ENCODE measurements around the gene ACSM5.

ACSM5 gene

DNA sequence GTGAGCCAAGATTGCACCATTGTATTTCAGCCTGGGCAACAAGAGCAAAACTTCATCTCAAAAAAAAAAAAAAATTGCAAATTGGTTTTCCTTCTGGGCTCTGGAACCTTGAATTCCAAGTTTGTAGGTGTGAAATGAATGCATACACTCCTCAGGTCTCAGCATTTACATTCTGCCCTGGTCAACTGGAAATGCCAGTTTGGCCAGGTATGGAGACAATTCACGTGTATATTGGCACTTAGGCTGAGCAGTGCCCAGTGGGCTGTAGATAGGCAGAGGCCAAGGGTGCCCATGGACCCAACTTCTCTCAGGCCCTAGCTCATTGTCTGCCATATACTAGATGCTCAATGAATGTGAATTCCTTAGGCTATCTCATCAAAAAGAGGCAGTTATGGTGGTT, 20.5 kb upstream of the ACSM5 start:
- DNase-seq (ENCODE audit: low read depth) = no peak
- no peak for TF ChIP-seq CTCF (conservative IDR thresholded peaks at IDR 0.05; ENCODE audit: control insufficient read depth, insufficient read depth, low read depth, low read length)
- H3K4me3 ChIP-seq (ENCODE audit: control insufficient read depth, low read depth, low read length) = no peak overlapping the region

DNA sequence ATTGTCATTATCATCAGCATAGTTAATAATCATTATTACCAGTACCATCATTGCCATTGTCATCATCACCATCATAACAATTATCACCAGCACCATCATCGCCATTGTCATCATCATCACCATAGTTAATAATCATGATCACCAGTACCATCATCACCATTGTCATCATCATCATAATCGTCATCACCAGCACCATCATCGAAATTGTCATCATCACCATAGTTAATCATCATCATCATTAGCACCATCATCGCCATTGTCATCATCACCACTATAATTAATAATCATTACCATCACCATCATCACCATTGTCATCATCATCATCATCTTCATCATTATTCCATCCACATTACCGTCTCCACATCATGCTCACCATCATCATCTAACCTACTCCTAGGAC, 18.3 kb upstream of the ACSM5 start:
- TF ChIP-seq CTCF (conservative IDR thresholded peaks at IDR 0.05; ENCODE audit: control insufficient read depth, insufficient read depth, low read depth, low read length) = no peak
- H3K4me3 ChIP-seq (ENCODE audit: control insufficient read depth, low read depth, low read length) = no peak overlapping the region
- DNase-seq (ENCODE audit: low read depth) = no peak

DNA sequence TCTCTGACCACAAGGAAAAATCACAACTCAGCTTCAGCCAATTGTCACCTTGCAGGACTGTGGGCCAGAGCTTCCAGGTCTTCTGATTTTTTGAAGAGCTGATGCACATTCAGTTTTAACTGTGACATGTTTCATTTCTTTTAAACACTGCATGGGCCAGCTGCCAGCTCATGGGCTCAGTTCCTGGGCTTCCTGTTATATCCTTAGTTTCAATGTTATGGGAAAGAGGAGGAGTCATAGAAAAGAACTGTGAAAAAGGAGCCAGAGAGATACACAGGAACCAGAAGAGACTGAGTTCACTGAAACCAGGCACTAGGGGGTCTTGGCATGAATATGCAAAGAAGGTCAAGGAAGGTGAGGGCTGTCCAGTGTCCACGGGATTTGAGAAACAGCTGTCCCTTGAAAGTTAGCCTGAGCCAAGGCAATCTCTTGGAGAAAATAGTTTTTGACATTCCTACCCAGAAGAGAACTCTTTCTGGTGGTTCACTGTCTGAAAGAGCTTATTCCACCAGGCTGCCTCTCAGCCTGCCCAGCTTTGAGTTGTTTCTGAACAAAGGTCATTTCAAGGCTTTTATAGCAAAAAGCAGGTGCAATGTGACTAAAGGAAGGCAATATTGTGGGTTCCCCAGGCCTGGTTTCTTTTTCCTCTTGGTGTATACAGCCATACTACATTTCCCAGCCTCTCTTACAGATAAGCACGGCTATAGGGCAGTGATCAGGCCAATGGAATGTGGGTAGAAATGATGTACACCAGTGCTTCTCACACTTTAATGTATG, 15.3 kb upstream of the ACSM5 start:
- TF ChIP-seq CTCF (conservative IDR thresholded peaks at IDR 0.05; ENCODE audit: control insufficient read depth, insufficient read depth, low read depth, low read length) = no peak
- H3K4me3 ChIP-seq (ENCODE audit: control insufficient read depth, low read depth, low read length) = no peak overlapping the region
- DNase-seq (ENCODE audit: low read depth) = no peak

DNA sequence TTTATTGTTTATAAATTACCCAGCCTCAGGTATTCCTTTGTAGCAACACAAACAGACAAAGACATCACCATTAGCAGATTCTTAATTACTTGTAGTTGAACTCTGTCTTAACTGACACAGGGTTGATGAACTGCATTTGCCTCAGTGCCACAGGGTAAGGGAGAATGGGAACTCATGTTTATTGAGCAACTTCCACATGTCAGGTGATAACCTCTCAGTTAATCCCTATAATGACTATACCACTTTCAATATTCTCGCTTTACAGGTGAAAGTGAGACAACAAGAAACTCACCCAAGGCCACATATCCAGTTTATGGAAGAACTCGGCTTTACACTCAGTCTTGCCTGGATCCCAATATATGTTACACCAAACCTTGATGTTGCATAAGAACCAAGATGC, 13.4 kb upstream of the ACSM5 start:
- no peak overlapping the region for H3K4me3 ChIP-seq (ENCODE audit: control insufficient read depth, low read depth, low read length)

GRCh38 chr16:20396846-20397467, 12.4 kb upstream of the ACSM5 start:
- no peak for TF ChIP-seq CTCF (conservative IDR thresholded peaks at IDR 0.05; ENCODE audit: control insufficient read depth, insufficient read depth, low read depth, low read length)
- H3K4me3 ChIP-seq (ENCODE audit: control insufficient read depth, low read depth, low read length) = no peak overlapping the region
- DNase-seq (ENCODE audit: low read depth) = no peak

More for the DNA sequence above, 13.4 kb upstream of the ACSM5 start:
- no peak for TF ChIP-seq CTCF (conservative IDR thresholded peaks at IDR 0.05; ENCODE audit: control insufficient read depth, insufficient read depth, low read depth, low read length)
- DNase-seq (ENCODE audit: low read depth) = no peak

DNA sequence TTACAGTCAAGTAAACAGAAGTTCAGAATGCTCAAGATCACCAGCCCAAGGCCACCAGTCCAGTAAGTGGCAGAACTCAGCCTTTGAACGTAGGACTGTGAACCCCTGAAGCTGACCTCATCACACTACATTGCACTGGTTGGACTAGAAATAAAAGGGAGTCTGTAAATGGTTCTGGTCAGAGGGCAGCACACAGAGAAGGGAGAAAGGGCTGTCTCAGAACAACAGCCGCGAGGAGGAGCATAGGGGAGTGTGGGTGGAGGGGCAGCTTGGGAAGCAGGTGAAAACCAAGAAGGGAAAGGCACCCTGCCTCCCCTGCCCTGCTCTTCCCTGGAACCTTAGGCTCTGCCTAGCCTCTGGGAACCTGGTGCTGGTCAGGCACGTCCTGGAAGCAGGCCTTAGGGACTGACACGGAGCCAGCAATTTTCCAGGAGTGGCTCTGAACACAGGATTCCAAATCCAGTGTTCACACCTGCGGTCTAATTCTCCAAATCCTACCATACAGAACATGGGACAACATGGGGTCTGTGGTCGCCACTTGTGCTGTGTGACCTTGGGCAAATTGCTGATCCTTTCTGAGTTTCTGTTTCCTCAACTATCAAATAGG, 11.8 kb upstream of the ACSM5 start:
- DNase-seq (ENCODE audit: low read depth) = no peak
- no peak for TF ChIP-seq CTCF (conservative IDR thresholded peaks at IDR 0.05; ENCODE audit: control insufficient read depth, insufficient read depth, low read depth, low read length)
- H3K4me3 ChIP-seq (ENCODE audit: control insufficient read depth, low read depth, low read length) = no peak overlapping the region

Data from fibroblast of mammary gland (primary cell).